ENCODE data around the gene SRXN1. TPM values are rescaled to one million over a fixed set of nuclear protein-coding genes. Genes with fewer than 3 reads are reported as not detected.

The SRXN1 gene
- total and polyA plus RNA-seq, 9 donors: 12.0 to 34.2 (median 25.1) TPM

DNA sequence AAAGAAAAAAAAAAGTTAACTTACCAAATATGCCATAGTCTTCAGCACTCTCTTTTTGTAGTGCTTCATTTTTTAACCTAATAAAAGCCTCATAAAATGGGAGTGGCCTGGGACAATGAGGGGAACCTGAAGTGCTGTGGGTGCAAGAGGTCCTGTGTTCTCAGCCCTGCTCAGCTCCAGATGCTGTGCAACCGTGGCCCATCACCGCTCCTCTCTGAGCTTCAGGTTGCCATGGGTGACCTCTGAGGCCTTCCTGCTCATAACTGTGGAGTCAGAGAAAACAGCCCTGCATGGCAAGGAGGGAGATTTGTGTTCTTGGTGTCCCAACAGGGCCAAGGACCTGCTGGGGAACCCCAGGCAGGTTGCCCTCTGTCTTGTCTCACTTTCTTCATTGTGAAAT is 52.9 kb downstream of the SRXN1 start:
- no peak overlapping the region for H3K4me3 ChIP-seq
- no peak overlapping the region for H3K27ac ChIP-seq
- no peaks in the 10 kb centered on the region for H3K9me3 ChIP-seq
- no peak for DNase-seq
- intact Hi-C loops (cut with DNase I): no loop called here
- TF ChIP-seq EP300 (IDR thresholded peaks at IDR 0.05): no peak
- H3K36me3 ChIP-seq: no peaks in the 10 kb centered on the region
- H3K27me3 ChIP-seq: no peaks in the 10 kb centered on the region
- peaks cover 3% of the 10 kb centered on the region for H3K4me1 ChIP-seq (ENCODE audit: insufficient read depth)
- WGBS, 3 donors: 86 to 94% (median 86%) methylated on average over 2 of the region's 2 CpGs

DNA sequence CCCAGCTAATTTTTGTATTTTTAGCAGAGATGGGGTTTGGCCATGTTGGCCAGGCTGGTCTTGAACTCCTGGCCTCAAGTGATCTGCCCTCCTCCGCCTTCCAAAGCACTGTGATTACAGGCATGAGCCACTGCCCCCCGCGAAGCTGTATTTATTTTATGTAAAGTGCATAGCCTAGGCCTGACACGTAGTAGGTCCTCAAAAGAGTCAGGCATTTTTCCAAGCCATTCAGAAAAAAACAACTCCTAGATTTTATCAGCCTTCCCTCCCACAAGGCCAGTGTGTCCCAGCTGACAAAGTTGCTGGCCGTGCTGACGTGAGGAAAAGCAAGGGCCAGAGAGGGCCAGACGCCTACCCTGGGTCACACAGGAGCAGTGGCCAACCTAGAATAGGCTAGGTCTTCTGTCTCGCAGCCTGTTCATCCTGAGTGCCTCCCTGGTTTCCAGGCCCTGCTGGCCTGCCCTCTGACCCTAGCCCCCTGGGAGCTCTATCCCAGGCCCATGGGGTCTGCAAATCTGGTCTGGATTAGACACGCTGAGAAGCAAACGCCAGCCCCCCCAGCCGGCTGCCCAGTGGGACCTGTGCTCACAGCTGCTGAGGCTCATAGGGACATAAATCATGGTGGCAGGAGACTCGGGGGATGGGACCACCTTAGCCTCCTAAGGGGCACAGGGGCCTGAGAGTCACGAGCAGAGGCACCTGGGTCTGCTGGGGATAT is 54.7 kb downstream of the SRXN1 start:
- no peaks in the 10 kb centered on the region for H3K9me3 ChIP-seq
- H3K36me3 ChIP-seq: no peaks in the 10 kb centered on the region
- intact Hi-C loops (cut with DNase I): no loop called here
- DNase-seq: no peak
- TF ChIP-seq POLR2A (IDR thresholded peaks at IDR 0.05) (no peak), EP300 (IDR thresholded peaks at IDR 0.05) (no peak)
- TF ChIP-seq, protein P1, sequence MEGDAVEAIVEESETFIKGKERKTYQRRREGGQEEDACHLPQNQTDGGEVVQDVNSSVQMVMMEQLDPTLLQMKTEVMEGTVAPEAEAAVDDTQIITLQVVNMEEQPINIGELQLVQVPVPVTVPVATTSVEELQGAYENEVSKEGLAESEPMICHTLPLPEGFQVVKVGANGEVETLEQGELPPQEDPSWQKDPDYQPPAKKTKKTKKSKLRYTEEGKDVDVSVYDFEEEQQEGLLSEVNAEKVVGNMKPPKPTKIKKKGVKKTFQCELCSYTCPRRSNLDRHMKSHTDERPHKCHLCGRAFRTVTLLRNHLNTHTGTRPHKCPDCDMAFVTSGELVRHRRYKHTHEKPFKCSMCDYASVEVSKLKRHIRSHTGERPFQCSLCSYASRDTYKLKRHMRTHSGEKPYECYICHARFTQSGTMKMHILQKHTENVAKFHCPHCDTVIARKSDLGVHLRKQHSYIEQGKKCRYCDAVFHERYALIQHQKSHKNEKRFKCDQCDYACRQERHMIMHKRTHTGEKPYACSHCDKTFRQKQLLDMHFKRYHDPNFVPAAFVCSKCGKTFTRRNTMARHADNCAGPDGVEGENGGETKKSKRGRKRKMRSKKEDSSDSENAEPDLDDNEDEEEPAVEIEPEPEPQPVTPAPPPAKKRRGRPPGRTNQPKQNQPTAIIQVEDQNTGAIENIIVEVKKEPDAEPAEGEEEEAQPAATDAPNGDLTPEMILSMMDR (IDR thresholded peaks at IDR 0.05): no peak
- H3K4me1 ChIP-seq (ENCODE audit: insufficient read depth): peaks cover 3% of the 10 kb centered on the region
- no peak overlapping the region for H3K4me3 ChIP-seq
- 77 to 81% (median 79%) methylated on average over 10 to 13 of the region's 13 CpGs for WGBS, 3 donors
- H3K27me3 ChIP-seq: no peaks in the 10 kb centered on the region
- H3K27ac ChIP-seq: no peak overlapping the region

DNA sequence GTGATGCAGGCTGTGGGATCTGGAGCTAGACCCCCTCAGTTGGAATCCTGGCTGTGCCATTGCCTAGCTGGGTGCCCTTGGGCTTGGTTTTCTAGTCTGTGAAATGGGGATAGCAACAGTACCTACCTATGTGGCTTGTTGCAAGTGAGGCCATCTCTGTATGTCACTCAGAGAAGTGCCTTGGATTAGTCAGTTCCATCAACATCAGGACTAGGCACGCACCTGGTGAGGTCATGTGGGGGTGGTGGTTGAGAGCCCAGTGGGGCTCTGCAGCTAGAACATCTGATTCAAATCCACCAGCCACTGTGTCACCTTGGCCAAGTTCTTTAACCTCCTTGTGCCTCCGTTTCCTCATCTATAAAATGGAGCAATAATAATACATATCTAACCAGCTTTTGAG is 55.4 kb downstream of the SRXN1 start:
- DNase-seq: no peak
- Histone ChIP-seq H3K27ac (no peak overlapping the region), H3K4me3 (no peak overlapping the region), H3K9me3 (no peaks in the 10 kb centered on the region), H3K4me1 (ENCODE audit: insufficient read depth) (peaks cover 3% of the 10 kb centered on the region), H3K36me3 (no peaks in the 10 kb centered on the region), H3K27me3 (no peaks in the 10 kb centered on the region)
- 89 to 94% (median 91%) methylated on average over 2 of the region's 2 CpGs for WGBS, 3 donors
- TF ChIP-seq, protein P1 (IDR thresholded peaks at IDR 0.05): no peak
- TF ChIP-seq EP300 (IDR thresholded peaks at IDR 0.05) (no peak), POLR2A (IDR thresholded peaks at IDR 0.05) (no peak)
- intact Hi-C loops (cut with DNase I): no loop called here

Other genes with a start within 250 kb of the SRXN1 start
- 10 to 100 TPM; 56.5 to 86.9 (median 76.6) TPM for gene RBCK1, start 244.9 kb downstream of the SRXN1 start, total RNA-seq
- gene RBCK1, start 244.9 kb downstream of the SRXN1 start, polyA plus RNA-seq: 10 to 100 TPM; 53.5 to 85.2 TPM
- 10 to 100 TPM; 24.9 to 40.1 (median 34.8) TPM for gene TBC1D20, start 190.7 kb downstream of the SRXN1 start, total RNA-seq
- gene TBC1D20, start 190.7 kb downstream of the SRXN1 start, polyA plus RNA-seq: 10 to 100 TPM; 19.1 to 37.7 TPM
- 100 to 1,000 TPM in 1 of 7 donors, 10 to 100 TPM in 6; 40.9 to 117 (median 95.7) TPM for gene CSNK2A1, start 109.4 kb downstream of the SRXN1 start, total RNA-seq
- 100 to 1,000 TPM in 1 of 2 donors, 10 to 100 TPM in 1; 35.8 to 145 TPM for gene CSNK2A1, start 109.4 kb downstream of the SRXN1 start, polyA plus RNA-seq
- gene TCF15, start 42.9 kb downstream of the SRXN1 start, total RNA-seq: under 1 TPM in 5 of 7 donors, not detected in 2; 0.23 to 0.75 (median 0.33) TPM
- under 1 TPM; 0.15 to 0.18 TPM for gene TCF15, start 42.9 kb downstream of the SRXN1 start, polyA plus RNA-seq
- gene SCRT2, start 22.6 kb upstream of the SRXN1 start, total RNA-seq: not detected
- gene SCRT2, start 22.6 kb upstream of the SRXN1 start, polyA plus RNA-seq: not detected
- gene SLC52A3, start 115.3 kb upstream of the SRXN1 start, total RNA-seq: 10 to 100 TPM in 1 of 7 donors, 1 to 10 TPM in 5, under 1 TPM in 1; 0.78 to 10.0 (median 2.3) TPM
- 1 to 10 TPM; 2.9 to 4.7 TPM for gene SLC52A3, start 115.3 kb upstream of the SRXN1 start, polyA plus RNA-seq
- 1 to 10 TPM; 2.3 to 6.6 (median 3.9) TPM for gene FAM110A, start 180.5 kb upstream of the SRXN1 start, total RNA-seq
- 1 to 10 TPM; 2.1 to 2.5 TPM for gene FAM110A, start 180.5 kb upstream of the SRXN1 start, polyA plus RNA-seq